GM12878 (cell line): ENCODE data around the gene AFF2. TPM values are rescaled to one million over a fixed set of nuclear protein-coding genes. Genes with fewer than 3 reads are reported as not detected.

Experiments
- ATAC-seq: fragments of 200-7000 bp; cut with Tn5 transposase; 3 replicates; pipeline ENCODE4 v1.9.1; 2020; ENCODE audit warnings: mild to moderate bottlenecking, moderate library complexity
- BruUV-seq: library from RNA; stranded (reverse); fragments of 400-500 nt; replicated peaks from 2 replicates; lab custom pipeline; 2021; lab: Mats Ljungman, UMichigan
- CTCF ChIA-PET: fragments of 300-600 bp; sonication (Branson Sonifier 250); formaldehyde crosslinking; extraction: SDS; loops from one replicate; lab custom pipeline; 2021; ENCODE audit warnings: inconsistent platforms; lab: Yijun Ruan, JAX
- POLR2A ChIA-PET: fragments of 350-600 bp; formaldehyde crosslinking; extraction: SDS; loops from one replicate; lab custom pipeline; 2021; ENCODE audit warnings: inconsistent platforms; lab: Charles Lee
- RAD21 ChIA-PET: fragments of 300-600 bp; sonication (Branson Sonifier 250); formaldehyde crosslinking; loops from one replicate; lab custom pipeline; 2023; ENCODE audit warnings: antibody characterized with exemption; ENCODE audit not compliant: unreplicated experiment; lab: Charles Lee
- SMC1A ChIA-PET: fragments of 300-600 bp; sonication (Branson Sonifier 250); formaldehyde crosslinking; loops from one replicate; lab custom pipeline; 2023; ENCODE audit not compliant: unreplicated experiment, uncharacterized antibody; lab: Charles Lee
- DNase-seq: peaks from one replicate; pipeline ENCODE4 v3.0.0-alpha.2; 2011; ENCODE audit warnings: low read depth, low spot score
- FAIRE-seq: peaks from 3 replicates; lab custom pipeline; 2011; peaks lifted over from hg19 to GRCh38; lab: Jason Lieb, UNC
- H2AFZ ChIP-seq: 2 replicates; pipeline ENCODE4 v1.6.0; 2011; ENCODE audit warnings: low read depth, low read length, control low read depth; ENCODE audit not compliant: control insufficient read depth
- H3K27ac ChIP-seq: 2 replicates; pipeline ENCODE4 v1.5.1; 2011; ENCODE audit warnings: control low read depth; ENCODE audit not compliant: control insufficient read depth, insufficient read depth
- H3K27me3 ChIP-seq, 2 experiments: replicated peaks in 1 of 2; 2 replicates each; pipeline versions ENCODE4 v1.6.0 to v1.6.1; 2011; ENCODE audit warnings: low read length in 1 of 2; ENCODE audit not compliant: control insufficient read depth in 2 of 2, insufficient read depth in 2 of 2
- H3K36me3 ChIP-seq, 2 experiments: 2 replicates each; pipeline ENCODE4 v1.5.1; 2011; ENCODE audit warnings: low read length in 1 of 2; ENCODE audit not compliant: control insufficient read depth in 2 of 2, insufficient read depth in 2 of 2
- H3K4me1 ChIP-seq: 2 replicates; pipeline ENCODE4 v1.6.1; 2011; ENCODE audit warnings: mild to moderate bottlenecking, low read length, moderate library complexity, mixed read lengths; ENCODE audit not compliant: control insufficient read depth, insufficient read depth
- H3K4me2 ChIP-seq: 2 replicates; pipeline ENCODE4 v1.6.0; 2011; ENCODE audit warnings: control low read depth; ENCODE audit not compliant: control insufficient read depth, insufficient read depth
- H3K4me3 ChIP-seq: fragments of 200-600 bp; sonication (generic); 2 replicates; pipeline ENCODE4 v1.5.1; 2016
- H3K79me2 ChIP-seq: 2 replicates; pipeline ENCODE4 v1.6.0; 2011; ENCODE audit warnings: low read length; ENCODE audit not compliant: control insufficient read depth, insufficient read depth
- H3K9ac ChIP-seq: 2 replicates; pipeline ENCODE4 v1.8.0; 2011; ENCODE audit warnings: low read length, control low read depth, mixed read lengths; ENCODE audit not compliant: control insufficient read depth, insufficient read depth
- H3K9me3 ChIP-seq: replicated peaks from 3 replicates; pipeline ENCODE4 v1.5.1; 2011; ENCODE audit warnings: mild to moderate bottlenecking, low read length; ENCODE audit not compliant: control insufficient read depth, insufficient read depth
- H4K20me1 ChIP-seq: 2 replicates; pipeline ENCODE4 v1.6.0; 2011; ENCODE audit not compliant: control insufficient read depth, insufficient read depth
- CHD1 ChIP-seq: IDR thresholded peaks from 2 replicates; pipeline ENCODE4 v1.6.1; 2012; ENCODE audit warnings: low read depth, low read length, improper control_type of control experiment
- CTCF ChIP-seq, 3 experiments: IDR thresholded peaks in 2 of 3; conservative IDR thresholded peaks in 1 of 3; 2 replicates each; pipeline ENCODE4 v1.5.1; 2011; ENCODE audit warnings: low read depth in 3 of 3, low read length in 3 of 3, mild to moderate bottlenecking in 3 of 3, control low read depth in 2 of 3, moderate library complexity in 2 of 3, inconsistent platforms in 1 of 3, mixed read lengths in 1 of 3; ENCODE audit not compliant: control insufficient read depth in 2 of 3, insufficient read depth in 1 of 3; ENCODE audit errors: extremely low read depth in 1 of 3
- GATAD2B ChIP-seq: fragments of 450-650 bp; conservative IDR thresholded peaks from 2 replicates; pipeline ENCODE4 v1.6.1; 2017; ENCODE audit warnings: low read depth, mild to moderate bottlenecking, moderate library complexity
- HCFC1 ChIP-seq: fragments of 150-350 bp; IDR thresholded peaks from 2 replicates; pipeline ENCODE4 v1.6.1; 2014; ENCODE audit warnings: low read length
- LARP7 ChIP-seq: fragments of 450-650 bp; IDR thresholded peaks from 2 replicates; pipeline ENCODE4 v1.6.1; 2017; ENCODE audit warnings: mild to moderate bottlenecking
- NBN ChIP-seq: fragments of 450-650 bp; IDR thresholded peaks from 2 replicates; pipeline ENCODE4 v1.6.1; 2016
- NR2C2 ChIP-seq: IDR thresholded peaks from 2 replicates; pipeline ENCODE4 v1.6.1; 2011; ENCODE audit warnings: borderline replicate concordance, low read depth; ENCODE audit not compliant: control insufficient read depth, insufficient read length
- RB1 ChIP-seq: fragments of 450-650 bp; formaldehyde crosslinking; IDR thresholded peaks from 2 replicates; pipeline ENCODE4 v1.6.1; 2017; ENCODE audit warnings: mild to moderate bottlenecking, borderline replicate concordance
- SKIL ChIP-seq: fragments of 450-650 bp; IDR thresholded peaks from 2 replicates; pipeline ENCODE4 v1.6.1; 2017; ENCODE audit warnings: mild to moderate bottlenecking, low read depth, inconsistent platforms; ENCODE audit not compliant: poor library complexity, severe bottlenecking
- ZNF207 ChIP-seq: fragments of 450-650 bp; IDR thresholded peaks from 2 replicates; pipeline ENCODE4 v1.6.1; 2014; ENCODE audit warnings: antibody characterized with exemption, mild to moderate bottlenecking, borderline replicate concordance
- WGBS: methylation state at CpG from one replicate; pipeline ENCODE4 v1.1.6; 2016; ENCODE audit warnings: low lambda C conversion rate; ENCODE audit not compliant: insufficient replicate concordance, insufficient coverage; ENCODE audit errors: missing lambda C conversion rate; 5-methylcytosine and 5-hydroxymethylcytosine counted together
- in situ Hi-C: fragments of 300-500 bp; cut with MboI; formaldehyde crosslinking; loops from 9 replicates; pipeline ENCODE4 v1.14.3; 2018; ENCODE audit warnings: mixed read lengths
- intact Hi-C: fragments of 100-400 bp; cut with micrococcal nuclease; formaldehyde crosslinking; loops from one replicate; pipeline ENCODE4 v1.14.2; 2022; ENCODE audit not compliant: unreplicated experiment
- polyA plus RNA-seq, 11 experiments: library from polyadenylated mRNA; depleted of rRNA in 4 of 11; unstranded in 6 of 11; stranded (reverse) in 5 of 11; fragments of >200 nt; fragmentation: Nextera tagmentation in 4 of 11; fragmentation: Illumina TruSeq in 1 of 11; extraction: Ambion mirVana in 4 of 11; extraction: Trizol in 1 of 11; gene quantifications; 1 replicate in 1 of 11; 2 replicates in 10 of 11; pipeline versions ENCODE4 v1.2.1 to v1.2.3, GENCODE V29; 2011 to 2016; ENCODE audit warnings: inconsistent platforms in 2 of 11, missing spikeins in 2 of 11, low read depth in 1 of 11
- total RNA-seq, 4 experiments: library from RNA; depleted of rRNA in 3 of 4; stranded (reverse); fragments of >200 nt in 3 of 4; fragmentation: Illumina TruSeq in 1 of 4; extraction: Trizol in 1 of 4; gene quantifications; 2 replicates each; pipeline versions ENCODE4 v1.2.1 to v1.2.3, GENCODE V29; 2013 to 2021
- TF ChIP-seq, protein P1 (sequence below): IDR thresholded peaks from 2 replicates; pipeline ENCODE4 v1.6.1; 2011; ENCODE audit warnings: borderline replicate concordance, low read depth, mild to moderate bottlenecking, moderate library complexity, mixed read lengths, low read length; ENCODE audit not compliant: insufficient read depth; ENCODE audit errors: extremely low read length

Gene AFF2
- total and polyA plus RNA-seq, 10 of the 15 experiments (the other 5 are each of a cell fraction or from before 2014, with no cell fraction given), result under 0.01 to 0.03 TPM; not detected in 8

DNA sequence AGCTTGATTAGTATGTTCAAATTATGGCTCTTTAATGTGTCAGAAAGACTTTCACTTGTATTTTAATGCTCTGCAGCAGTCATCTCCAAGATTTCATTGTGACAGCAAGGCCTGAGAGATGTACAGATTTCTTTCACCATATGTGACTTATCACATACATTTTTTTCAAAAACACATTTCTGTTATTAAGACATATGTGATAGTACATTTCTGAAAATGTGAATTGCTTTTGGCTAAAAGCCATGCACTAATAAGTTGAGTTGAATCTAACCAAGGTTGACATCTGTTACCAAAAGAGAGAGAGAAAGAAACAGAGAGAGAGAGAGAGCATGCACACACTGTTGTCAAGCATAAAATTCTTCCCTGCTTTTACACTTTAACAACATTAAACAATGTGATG is 409.3 kb downstream of the AFF2 start:
- Histone ChIP-seq H3K36me3 (no peaks in the 10 kb centered on the region), H3K9ac (no peak overlapping the region), H3K79me2 (no peaks in the 10 kb centered on the region), H3K4me2 (no peak overlapping the region), H2AFZ (no peak overlapping the region), H3K9me3 (no peaks in the 10 kb centered on the region; the same call in 2 of the 3 replicates), H4K20me1 (no peaks in the 10 kb centered on the region), H3K27me3 (no peaks in the 10 kb centered on the region), H3K4me3 (no peak overlapping the region), H3K27ac (no peak overlapping the region), H3K4me1 (peaks cover 6% of the 10 kb centered on the region; the same call in 1 of the 2 replicates)
- intact Hi-C loops, result loop anchor here (10.0 kb wide), 1 partner anchor 215 kb away; no protein-coding TSS in a partner anchor
- no TSS peak for BruUV-seq
- ATAC-seq (no peak), DNase-seq (no peak), FAIRE-seq (no peak)
- SMC1A ChIA-PET, result no interaction called here
- TF ChIP-seq CHD1 (no peak), RB1 (no peak)
- in situ Hi-C loops, result no loop called here
- POLR2A ChIA-PET, result no interaction called here
- RAD21 ChIA-PET, result no interaction called here
- CTCF ChIA-PET, result no interaction called here

- ChIA-PET SMC1A (interaction anchor here (0.8 to 2.8 kb wide), 15 partner anchors 21 to 373 kb away, joined by 3 to 8 read pairs (median 5); no protein-coding TSS in a partner anchor), POLR2A (interaction anchor here (0.6 to 2.7 kb wide), 4 partner anchors 75 to 238 kb away, joined by 4 to 9 read pairs (median 5); no protein-coding TSS in a partner anchor), RAD21 (interaction anchor here (1.2 to 1.8 kb wide), 4 partner anchors 90 to 293 kb away, joined by 3 to 6 read pairs (median 3); no protein-coding TSS in a partner anchor), CTCF (interaction anchor here (0.8 to 1.5 kb wide), 4 partner anchors 11 to 373 kb away, joined by 3 to 4 read pairs (median 3); no protein-coding TSS in a partner anchor)
- in situ Hi-C loops, result no loop called here
- ATAC-seq (no peak), FAIRE-seq (no peak), DNase-seq (no peak)
- WGBS, result 51% methylated on average over 3 of the region's 3 CpGs
- Histone ChIP-seq H3K4me2 (0 out of 2 replicates have a peak overlapping the region, but pooled peaks have one; percentile 17), H3K79me2 (no peaks in the 10 kb centered on the region), H3K27ac (peak overlapping the region; percentile 18; the same call in 1 of the 2 replicates), H3K9ac (no peak overlapping the region), H3K27me3 (no peaks in the 10 kb centered on the region; a peak in 1 of 4 replicates), H3K4me1 (peaks cover 6% of the 10 kb centered on the region), H4K20me1 (no peaks in the 10 kb centered on the region), H3K9me3 (no peaks in the 10 kb centered on the region; the same call in 2 of the 3 replicates), H3K4me3 (no peak overlapping the region), H2AFZ (no peak overlapping the region; the same call in 1 of the 2 replicates), H3K36me3 (no peaks in the 10 kb centered on the region)
- BruUV-seq, result no TSS peak
- intact Hi-C loops, result loop anchor here (2.0 to 10.0 kb wide), 2 partner anchors 211 to 285 kb away; no protein-coding TSS in a partner anchor
- TF ChIP-seq ZNF207 (no peak), SKIL (no peak), NR2C2 (no peak), NBN (no peak), LARP7 (no peak), CTCF (IDR thresholded peaks at IDR 0.05 in 2 of 3, conservative IDR thresholded peaks at IDR 0.05 in 1 of 3; ENCODE audit: control insufficient read depth in 2 of 3, extremely low read depth in 1 of 3, insufficient read depth in 1 of 3, low read depth in 3 of 3, low read length in 3 of 3) (no peak), HCFC1 (no peak), RB1 (no peak), GATAD2B (no peak)
- TF ChIP-seq, protein P1, sequence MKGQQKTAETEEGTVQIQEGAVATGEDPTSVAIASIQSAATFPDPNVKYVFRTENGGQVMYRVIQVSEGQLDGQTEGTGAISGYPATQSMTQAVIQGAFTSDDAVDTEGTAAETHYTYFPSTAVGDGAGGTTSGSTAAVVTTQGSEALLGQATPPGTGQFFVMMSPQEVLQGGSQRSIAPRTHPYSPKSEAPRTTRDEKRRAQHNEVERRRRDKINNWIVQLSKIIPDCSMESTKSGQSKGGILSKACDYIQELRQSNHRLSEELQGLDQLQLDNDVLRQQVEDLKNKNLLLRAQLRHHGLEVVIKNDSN, result no peak
Observed at GRCh38 chrX:148913971-148914370, 413.6 kb downstream of the AFF2 start.
